ENCODE data around the gene OTOP2.
A peak's percentile ranks its signal among the peaks of the same experiment; 100 is the strongest.
"Not testable (repeated sequence)": the region's sequence is repeated elsewhere in the genome, so short reads cannot be mapped to it uniquely, and the experiment has no call there.

Gene OTOP2

DNA sequence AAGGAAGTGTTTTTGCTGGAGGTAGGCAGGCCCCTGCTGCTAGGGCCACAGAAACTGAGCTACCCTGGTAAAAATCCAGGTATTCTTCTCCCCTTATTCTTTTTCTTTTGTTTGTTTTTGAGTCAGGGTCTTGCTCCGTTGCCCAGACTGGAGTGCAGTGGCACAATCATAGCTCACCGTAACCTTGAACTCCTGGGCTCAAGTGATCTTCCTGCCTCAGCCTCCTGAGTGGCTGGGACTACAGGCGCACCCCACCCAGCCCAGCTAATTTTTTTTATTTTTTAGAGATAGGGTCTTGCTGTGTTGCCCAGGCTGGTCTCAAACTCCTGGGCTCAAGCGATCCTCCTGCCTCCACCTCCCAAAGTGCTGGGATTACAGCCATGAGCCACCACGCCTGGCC is 45.4 kb downstream of the OTOP2 start:
- not testable (repeated sequence) for DNase-seq (ENCODE audit: extremely low read depth in 1 of 2, low read depth in 1 of 2)

DNA sequence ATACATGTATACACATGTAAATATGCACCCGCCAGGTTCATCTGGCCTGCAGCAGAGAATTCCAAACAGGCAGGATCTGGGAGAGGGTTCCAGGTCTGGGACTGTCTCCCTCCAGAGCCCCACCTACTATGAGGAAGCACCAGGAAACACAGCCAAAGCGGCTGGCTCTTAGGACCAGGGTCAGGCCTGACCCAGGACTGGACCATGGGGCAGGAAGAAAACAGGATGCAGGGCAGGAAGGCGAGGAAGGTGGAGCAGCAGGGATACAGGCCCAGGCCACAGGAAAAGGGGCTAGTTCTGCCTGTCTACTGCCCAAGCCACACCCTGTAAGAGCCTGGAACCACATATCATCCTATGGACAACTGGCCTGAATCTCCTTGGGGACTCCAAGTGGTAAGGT is 46.3 kb downstream of the OTOP2 start:
- no peak for DNase-seq (ENCODE audit: extremely low read depth in 1 of 2, low read depth in 1 of 2)

DNA sequence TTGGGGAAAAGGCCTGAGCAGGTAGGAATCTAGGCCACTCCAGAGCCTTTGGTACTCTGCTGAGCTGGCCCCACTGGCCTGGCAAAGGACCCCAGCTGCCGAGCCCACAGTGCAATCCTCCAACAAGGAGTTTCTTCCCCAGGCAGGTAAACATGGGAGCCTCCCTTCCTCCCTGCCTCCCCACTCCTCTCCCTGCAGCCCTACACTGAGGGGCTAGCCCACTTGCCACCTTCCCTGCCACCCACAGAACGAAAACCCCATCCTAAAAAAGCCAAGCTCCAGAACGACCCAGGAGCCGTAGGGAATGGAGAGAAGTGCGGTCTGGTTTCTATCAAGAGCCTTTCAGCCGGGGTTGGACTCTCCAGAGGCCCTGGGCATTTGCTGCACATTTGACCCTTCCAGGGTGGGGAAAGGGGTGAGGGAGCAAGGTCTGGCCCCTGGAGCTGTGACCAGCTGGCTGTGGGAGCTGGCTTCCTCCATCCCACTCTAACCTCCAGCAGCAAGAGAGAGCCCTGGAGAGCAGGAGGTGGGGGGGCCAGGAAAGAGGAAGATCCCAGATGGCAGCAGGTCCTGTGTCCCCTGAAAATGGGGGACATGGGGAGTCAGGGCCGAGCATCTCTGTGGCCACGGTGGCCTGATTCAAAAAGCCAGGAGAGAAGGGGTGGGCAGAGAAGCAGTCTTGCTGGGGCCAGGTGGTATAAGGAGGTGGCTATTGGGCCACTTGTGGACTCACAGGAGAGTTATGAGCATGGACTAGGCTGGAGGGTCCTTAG is 47.2 kb downstream of the OTOP2 start:
- DNase-seq (ENCODE audit: extremely low read depth in 1 of 2, low read depth in 1 of 2), result no peak

DNA sequence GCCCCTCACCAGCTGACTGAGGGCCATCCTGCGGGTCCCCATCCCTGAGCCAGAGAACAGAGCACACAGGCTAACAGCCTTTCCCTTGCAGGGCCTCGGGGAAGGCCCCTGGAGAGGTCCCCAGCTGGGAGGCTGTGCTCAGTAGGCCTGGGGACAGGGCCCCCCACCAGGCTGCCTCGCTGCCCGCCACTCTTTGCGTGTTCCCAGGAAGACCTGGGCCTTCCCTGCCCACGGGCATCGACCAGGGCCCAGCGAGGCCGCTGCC is 47.7 kb downstream of the OTOP2 start:
- no peak for DNase-seq (ENCODE audit: extremely low read depth in 1 of 2, low read depth in 1 of 2)

DNA sequence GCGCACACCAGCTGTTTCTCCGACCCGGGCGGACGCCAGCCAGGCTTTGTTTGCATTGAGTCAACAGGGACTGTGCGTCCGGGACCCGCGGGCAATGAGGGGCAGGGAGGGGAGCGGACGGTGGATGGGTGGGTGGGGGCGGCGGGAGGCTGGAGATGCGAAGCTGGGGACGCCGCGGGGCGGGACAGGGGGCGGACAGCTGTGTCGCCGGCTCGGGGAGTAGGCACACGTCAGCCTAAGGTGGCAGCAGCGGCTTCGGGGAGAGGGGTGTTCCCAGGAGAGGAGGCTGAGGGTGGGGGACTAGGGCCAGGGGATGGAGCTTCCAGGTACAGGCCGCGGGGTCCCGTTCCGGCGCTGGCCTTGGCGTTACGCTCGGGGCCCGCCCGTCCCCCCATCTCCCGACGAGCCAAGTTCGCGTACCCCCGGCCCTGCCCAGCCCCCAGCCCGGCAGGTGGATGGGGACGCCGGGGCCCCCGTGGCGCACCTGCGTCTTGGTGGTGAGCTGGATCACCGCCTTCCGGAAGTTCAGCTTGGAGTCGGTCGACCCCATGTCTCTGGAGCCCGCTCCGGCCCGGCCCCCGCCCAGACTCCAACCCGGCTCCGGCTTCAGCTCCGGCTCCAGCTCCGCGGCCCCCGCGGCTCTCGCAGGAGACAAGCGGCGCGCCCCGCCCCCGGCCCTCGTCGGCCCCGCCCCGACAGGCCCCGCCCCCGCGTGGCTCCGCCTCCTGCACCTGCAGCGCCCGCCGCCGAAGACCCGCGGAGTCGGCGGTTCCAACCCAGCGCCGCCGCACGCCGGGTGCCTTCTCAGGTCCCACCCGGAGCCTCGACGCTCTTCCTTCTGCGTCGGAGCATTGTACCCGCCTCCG is 48.3 kb downstream of the OTOP2 start, which contains the start of gene HID1:
TSS of gene HID1 (minus strand) at position 653 of the 866 bp plus-strand sequence. CDS start at position 550, 103 bp downstream.
- peak; percentile 44 to 76 for DNase-seq (ENCODE audit: extremely low read depth in 1 of 2, low read depth in 1 of 2)

DNA sequence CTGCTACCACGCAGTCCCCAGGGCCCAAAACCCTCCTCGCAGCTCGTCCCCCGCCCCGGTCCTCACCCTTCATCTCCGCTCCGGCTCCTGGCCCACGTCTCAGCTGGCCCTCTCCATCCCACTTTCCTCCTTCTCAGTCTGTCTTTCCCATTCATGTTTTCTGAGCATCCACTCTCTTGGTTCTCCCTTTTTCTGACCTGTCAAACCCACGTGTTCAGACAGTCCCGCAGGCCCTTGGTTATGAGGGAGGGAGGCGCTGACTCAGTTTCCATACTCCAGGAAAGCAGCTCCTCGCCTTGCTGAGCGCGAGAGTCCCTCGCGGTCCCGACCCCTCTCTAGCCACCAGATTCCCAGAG is 48.9 kb downstream of the OTOP2 start:
- no peak for DNase-seq (ENCODE audit: extremely low read depth in 1 of 2, low read depth in 1 of 2)

DNA sequence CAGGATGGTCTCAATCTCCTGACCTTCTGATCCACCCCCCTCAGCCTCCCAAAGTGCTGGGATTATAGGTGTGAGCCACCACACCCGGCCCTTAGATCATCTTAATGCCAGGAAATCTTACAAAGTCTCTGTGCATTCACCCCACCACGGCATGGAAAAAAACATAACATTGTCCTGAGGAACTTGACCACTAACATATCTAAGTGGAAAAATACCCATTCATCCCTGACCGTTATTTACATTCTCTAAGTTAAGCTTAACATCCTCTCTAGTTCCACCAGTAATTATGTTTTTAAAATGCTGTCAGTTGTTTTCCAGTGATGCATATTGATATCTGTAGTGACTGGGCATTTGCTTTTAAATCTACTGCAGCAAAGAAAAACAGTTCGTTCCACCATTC is 51.9 kb downstream of the OTOP2 start:
- DNase-seq (ENCODE audit: extremely low read depth in 1 of 2, low read depth in 1 of 2), result no peak

DNA sequence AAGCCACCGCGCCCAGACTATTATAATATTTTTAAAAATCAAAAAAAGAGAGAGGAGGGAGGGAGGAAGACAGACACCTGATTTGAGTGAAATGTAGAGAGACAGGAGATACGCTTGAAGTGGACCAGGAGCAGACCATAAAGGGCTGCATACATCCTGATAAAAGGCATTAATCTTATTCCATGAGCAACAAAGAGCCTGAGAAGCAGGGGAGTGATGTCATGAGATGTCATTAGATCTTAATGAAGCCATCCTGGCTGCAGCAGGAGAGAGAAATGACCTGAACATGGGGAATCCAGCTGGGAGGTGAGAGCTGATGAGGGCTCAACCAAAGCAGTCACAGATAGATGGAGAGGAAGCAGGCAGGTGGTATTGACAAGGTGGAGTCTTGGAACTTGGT is 53.7 kb downstream of the OTOP2 start:
- DNase-seq (ENCODE audit: extremely low read depth in 1 of 2, low read depth in 1 of 2), result no peak

DNA sequence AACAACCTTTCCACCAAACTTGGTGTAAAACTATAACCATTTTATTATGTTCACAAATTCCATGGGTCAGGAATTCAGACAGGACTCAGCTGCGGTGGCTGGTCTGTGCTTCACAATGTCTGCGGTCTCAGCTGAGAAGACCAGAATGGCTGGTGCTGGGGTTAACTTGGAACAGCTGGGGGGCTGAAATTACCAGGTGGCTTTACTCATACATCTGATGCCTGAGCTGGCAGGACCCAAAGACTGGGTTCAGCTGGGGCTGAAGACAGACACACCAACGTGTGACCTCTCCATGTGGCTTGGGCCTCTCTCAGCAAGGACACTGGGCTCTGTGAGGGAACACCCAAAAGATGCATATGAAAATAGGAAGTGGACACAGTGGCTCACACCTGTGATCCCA is 54.2 kb downstream of the OTOP2 start:
- DNase-seq (ENCODE audit: extremely low read depth in 1 of 2, low read depth in 1 of 2), result no peak

DNA sequence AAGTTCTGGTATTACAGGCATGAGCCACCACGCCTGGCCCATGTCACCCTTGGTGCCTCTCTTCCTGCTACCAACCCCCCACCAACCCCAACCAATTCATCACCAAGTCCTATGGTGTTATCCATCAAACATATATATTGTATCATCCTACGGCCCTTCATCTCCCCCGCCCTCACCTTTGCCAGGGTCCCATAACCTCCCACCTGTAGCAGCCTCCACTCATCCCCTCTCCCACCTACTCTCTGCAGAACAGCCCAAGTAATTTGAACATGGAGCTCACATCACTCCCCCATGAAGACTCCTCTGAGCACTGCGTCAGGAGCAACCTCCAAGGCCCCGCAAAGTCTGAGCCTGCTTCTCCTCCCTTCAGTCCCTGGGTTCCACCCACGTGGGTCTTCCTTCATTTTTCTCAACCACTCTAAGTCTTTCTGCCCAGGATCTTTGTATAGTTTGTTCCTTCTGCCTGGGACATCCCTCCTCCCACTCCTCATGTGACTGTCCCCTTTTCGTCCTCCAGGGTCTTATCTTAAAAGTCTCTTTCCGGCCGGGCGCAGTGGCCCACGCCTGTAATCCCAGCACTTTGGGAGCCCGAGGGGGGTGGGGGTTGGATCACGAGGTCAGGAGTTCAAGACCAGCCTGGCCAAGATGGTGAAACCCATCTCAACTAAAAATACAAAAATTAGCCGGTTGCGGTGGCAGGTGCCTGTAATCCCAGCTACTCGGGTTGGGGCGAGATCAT is 55.5 kb downstream of the OTOP2 start:
- no peak for DNase-seq (ENCODE audit: extremely low read depth in 1 of 2, low read depth in 1 of 2)

DNA sequence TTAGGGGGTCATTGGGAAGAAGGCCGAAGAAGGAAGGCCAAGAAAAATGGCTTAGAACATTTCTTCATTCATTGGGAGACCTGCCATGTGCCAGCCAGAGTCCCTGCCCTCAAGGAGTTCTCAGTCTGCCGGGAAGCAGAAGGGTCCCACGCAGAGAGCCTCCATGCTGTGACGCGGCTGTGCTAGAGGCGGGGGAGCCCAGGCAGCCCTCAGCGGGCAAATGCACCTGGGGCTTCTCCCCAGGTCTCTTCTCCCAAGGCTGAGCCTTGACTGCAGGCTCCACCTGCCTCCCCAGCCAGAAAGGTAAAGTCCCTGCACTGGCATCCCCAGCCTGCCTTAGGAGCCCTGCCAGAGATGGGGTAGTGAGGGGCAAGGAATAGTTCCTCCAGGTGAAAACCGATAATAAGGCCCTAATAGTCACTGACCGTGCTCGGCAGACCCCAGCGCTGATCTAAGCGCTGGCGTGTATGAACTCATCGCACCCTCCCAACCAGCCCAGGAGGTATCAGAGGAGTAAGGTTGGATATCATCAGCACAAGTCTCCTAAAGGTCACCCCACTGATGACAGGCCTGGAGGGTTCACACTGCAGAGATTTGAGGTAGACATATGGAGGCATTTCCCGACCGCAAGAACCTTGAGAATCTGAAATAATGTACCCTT is 57.4 kb downstream of the OTOP2 start:
- DNase-seq (ENCODE audit: extremely low read depth in 1 of 2, low read depth in 1 of 2), result no peak

DNA sequence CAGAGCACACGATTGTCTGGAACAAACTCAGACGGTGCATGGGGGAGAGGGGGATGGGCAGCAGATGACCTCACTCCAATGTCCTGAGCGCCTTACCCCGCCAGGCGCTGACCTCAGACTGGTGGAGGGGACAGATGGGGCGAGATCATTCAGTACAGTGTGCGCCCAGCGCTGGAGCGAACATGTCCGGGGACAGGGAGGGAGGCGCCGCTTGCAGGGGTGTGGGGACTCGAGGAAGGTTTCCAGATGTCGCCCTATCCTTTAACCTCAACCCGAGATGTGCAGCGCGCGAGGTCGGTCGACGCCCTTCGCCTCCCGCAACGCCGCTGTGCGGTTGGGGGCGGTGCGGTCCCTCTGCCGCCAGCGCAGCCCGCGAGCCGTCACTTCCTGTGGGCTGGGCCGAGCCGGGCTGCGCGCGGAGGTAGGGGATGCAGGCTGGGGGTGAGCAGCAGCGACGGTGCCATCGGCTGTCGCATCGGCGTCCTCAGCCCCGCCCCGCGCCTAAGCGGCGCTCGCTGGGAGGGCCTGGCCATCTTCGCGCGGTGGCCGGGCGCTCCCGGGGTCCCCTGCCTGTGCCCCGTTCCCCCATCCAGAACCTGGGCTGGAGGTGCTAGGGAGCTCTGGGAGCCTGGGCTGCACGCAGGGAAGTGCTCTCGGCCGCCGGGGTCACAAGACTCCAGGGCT is 58.0 kb downstream of the OTOP2 start:
- peak; percentile 42 to 65 for DNase-seq (ENCODE audit: extremely low read depth in 1 of 2, low read depth in 1 of 2)

DNA sequence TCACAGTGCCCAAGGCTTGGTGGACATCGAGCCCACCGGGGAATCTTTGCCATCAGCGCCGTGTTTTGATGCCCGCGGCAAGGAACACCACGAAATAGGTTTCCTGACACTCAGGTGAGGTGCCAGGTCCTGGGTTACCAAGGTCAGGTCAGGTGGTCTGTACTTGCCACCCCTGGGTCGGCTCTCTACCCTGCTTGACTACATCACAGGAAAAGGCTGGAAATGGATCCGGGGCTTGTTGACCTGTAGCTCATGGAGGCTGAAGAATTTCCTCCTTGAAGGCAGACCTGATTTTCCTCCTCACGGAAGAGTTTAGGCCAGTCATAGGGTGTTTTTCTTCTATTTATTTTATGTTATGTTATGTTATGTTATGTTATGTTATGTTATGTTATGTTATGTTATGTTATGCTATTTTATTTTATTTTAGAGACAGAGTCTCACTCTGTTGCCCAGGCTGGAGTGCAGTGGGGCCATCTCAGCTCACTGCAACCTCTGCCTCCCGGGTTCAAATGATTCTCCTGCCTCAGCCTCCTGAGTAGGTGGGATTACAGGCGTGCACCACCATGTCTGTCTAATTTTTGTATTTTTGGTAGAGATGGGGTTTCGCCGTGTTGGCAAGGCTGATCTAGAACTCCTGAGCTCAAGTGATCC is 58.7 kb downstream of the OTOP2 start:
- DNase-seq (ENCODE audit: extremely low read depth in 1 of 2, low read depth in 1 of 2), result not testable (repeated sequence)

All from activated CD8-positive, alpha-beta memory T cell treated with anti-CD3 and anti-CD28 coated beads for 1 hour (primary cell).